EH (cell line): ENCODE data around the gene ACACA.

Source experiments
- DNase-seq: peaks from one replicate; pipeline ENCODE4 v3.0.0-alpha.2; 2015; ENCODE audit warnings: low read depth

The ACACA gene

DNA sequence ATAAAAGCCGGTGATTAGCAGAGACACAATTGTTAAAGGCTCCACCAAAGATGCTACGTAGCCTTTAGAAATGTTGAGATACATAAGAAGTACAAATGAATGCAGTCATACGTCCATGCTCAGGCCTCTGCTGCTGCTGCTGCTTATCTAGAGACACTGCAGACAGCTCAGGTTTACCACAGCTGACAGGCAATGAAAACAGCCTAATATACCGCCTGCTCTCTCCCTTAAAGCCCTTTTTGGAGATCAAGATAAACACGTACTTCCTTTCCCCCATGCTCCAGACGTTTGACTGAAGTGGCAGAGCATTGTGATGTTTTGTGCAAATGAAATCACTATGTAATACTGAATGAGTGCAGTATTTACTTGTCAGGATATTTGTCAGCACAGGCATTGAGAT is 272.6 kb downstream of the ACACA start:
- no peak for DNase-seq

DNA sequence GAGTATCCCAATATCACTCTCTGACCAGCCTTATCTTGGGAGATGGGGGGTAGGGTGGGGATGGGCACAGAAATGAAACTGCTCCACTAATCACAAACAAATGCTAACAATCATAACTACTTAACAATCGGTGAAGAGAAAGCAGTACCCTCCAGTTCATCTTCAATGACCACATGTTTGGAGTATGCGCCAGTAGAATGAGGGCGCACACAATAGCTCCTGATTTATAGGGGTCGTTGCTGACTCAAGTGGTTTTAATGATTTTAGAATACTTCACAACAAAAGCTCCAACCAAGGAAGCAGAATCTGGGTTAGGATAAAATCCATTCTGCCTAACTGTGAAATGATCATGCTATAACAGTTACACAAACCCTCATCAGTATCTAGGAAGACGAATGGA is 273.5 kb downstream of the ACACA start:
- no peak for DNase-seq

DNA sequence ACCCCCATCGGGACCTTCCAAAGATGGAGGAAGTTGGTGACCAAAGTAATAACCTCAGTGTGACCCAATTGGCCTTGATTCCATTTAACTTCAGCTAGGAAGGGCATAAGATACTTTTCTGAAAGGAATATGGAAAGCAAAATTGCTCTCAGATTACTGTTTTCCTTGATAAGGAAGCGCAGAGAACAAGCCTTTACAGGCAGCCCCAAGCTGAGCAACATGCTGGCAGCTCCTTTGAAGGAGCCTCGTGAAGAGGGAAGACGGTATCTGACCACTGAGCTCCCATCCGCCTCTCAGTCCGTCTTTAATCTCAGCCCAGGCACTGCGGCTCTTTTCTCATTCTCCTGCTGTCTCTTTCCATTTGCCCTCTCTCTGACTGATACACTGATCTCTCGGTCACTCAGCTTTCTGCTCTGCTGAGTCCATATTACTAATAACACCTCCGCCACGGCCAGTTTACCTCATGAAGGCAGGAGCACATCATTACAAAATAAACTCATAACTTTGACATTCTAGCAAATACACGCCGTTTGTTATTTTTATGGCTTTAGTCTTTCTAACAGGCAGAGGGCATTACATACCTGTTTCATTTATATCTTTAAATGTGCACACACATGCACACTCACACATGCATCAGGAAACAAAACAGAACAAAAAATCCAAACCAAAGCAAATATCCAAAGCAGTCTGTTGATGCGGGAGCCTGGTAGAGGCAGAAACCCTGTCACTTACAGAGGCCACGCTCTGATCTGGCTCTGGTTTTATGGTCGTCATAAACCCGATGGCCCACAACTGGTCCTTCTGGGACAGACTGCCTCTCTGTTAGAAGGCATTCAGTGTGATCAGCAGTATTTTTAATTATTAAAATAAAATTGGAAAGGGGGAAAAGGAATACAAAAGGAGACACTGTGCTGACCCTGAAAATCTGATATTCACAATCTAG is 274.7 kb downstream of the ACACA start:
- no peak for DNase-seq

DNA sequence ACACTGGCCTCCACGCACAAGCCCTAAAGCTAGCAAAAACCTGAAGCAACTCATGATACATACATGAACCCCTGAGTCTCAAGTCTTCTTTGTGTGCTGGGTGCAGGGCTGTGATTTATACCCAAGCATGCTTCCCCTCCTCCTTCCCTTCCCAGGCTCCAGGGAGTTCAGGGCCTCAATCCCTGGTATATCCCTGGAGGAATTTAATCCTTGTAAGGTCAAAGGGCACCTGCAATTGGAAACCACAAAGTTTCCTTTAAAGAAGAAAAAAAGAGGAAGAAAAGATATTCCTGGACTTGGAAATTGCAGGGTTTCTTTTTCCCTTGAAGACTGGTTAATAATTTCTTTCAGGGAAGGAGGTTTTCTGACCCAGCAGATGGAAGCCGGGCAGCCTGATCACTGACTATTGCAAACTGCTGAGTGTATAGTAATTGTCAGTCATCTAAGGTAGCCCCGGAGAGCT is 275.6 kb downstream of the ACACA start:
- DNase-seq = peak; percentile 57

DNA sequence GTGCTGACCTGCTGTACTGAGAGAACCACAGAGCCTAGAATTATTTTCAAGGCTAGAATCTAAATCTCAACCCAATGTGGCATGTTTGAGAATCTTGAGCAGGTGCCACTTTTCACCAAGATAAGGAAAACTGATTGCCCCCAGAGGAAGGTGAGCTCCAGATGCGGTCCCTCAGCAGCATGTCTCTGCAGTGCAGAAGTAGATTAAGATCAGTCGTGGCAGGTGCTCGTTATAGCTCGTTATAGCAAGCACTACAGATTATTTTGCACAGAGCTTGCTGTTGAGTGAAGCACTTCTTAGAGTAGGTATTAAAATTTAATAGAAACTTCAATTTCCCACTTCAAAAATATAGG is 281.8 kb downstream of the ACACA start:
- no peak for DNase-seq

DNA sequence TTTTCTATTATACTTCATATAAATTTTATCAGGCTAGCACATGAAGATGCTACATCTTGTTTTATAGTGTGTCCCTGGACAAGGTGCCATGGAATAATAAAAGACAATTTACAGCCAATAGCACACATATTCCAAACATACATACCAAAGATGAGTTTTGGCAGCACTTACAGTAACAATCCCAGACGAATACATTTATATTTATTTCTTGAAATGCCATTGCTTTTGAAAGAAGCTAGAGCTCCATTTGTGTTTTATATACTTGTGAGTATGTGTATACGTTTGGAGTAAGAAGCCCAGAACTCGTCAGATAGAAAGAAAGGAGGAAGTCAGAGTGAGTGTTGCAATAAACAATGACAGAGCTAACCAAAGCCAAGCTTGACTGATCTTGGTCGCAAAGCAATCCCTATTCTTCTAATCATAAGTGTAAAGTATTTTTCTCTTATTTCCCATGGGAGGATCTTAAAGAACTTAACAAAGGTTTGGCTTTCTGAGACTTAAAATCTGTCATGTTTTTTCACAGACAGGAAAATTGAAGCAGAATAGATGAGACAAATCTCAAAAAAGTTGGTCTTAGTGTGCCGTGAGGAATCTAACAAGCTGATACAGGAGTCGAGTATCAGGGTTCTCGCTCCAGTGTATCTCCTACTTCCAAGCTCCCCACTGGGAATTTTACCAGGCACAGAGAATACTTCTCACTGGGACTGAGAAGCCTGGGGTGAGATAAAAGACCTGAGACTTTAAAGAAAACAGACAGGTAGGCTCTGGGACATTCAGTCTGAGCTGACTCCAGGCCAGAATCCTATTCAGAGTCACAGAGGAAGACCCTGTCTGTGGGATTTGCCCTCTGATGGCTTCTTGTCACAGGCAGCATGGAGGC is 282.5 kb downstream of the ACACA start:
- no peak for DNase-seq

DNA sequence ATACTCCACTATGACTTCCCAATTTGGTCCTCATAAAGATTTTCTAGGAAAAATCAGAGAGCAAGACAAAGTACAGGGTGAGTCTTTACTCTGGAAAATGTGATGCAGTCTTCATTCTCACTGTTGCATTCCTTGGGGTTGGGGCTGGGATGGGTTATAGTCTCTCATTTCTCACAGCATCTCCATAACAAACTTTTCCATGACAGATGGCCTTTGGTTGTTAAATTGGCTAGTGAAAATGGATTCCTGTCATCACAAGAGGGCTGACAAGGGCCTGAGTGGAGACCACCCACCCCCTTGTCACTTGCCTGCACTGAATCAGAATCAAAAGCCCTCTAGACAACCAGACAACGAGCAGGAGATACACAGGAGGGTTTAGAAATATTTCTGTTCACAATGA is 283.2 kb downstream of the ACACA start:
- no peak for DNase-seq

DNA sequence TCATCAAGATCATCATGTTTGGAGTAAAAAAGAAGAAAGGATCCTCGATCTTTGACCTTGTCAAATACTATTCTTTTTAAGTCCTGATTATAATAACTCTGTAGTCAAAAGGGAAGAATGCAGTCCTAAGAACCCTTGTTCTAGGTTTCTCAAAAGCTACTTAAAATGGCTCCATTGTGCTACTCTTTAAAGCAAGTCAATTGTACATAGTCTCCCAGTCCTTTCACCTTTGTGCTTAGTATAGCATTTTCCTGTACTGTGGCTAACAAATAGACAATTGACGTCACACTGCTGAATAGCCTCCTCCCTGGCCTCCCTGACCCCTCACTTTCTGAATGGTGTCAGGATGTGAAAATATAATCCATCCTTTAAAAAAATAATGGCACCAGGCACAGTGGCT is 285.0 kb downstream of the ACACA start:
- no peak for DNase-seq

DNA sequence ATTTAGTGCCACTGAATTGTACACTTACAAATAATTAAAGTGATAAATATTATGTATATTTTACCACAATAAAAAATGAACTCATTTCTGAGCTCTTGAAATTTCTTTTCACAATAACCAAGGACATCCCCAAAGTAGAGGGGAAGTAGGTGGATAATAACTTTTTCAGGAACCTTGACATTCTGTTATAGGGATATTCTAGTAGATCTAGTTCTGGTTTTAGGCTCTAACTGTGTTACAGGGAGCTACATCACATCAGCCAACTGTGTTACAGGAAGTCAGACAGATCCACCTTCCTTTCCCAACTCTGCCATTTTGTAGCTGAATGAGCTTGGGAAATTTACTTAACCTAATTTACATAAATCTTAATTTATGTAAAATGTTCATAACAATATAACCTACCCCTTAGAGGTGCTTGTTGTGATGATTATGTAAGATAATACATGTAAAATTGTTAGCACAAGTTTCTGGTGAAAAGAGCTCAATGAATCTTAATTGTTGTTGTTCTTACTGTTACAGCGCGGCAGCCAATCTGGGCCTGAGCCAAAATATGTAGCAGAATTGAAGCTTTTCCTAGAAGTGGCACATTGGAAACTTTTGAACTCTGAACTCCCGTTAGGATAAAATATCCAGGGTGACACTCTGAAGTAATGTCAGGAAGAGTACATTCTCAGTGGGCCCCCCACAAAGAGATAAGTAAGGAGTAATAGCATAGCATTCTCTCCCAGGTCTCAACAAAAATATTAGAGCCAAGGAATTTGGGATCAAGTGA is 288.1 kb downstream of the ACACA start:
- DNase-seq = no peak

DNA sequence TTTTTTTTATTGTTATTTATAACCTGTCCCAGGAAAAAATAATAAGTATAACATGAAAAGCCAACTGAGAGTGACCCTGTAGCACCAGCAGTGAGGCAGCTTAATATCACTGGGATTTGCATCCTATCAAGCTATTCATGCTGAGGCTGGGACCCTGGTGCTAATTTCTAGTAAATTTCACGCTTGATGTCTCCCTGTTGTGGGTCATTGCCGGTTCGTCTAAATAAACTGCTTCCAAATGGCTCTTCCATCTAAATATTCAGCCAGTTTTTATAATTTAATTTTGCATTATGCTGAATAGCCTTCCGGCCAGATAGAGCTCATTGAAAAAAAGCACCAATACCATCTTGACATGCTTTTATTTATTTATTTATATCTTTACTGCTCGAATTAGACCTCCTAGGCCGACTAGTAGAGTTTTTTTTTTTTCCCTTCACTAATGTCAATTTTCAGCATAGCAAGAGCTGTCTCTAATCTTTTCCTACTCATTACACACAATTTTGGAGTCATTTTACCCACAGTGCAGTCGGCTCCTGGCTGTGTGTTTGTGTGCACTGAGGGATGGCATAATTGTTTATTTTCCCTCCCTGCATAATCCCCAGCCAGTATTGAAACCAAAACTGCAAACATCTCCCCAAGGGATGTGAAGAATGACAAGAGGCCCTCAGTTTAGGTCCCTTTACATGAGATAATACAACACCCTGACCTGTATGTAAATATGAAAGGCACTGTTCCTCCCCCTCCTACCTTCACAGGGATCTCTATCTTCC is 289.1 kb downstream of the ACACA start:
- DNase-seq = no peak

DNA sequence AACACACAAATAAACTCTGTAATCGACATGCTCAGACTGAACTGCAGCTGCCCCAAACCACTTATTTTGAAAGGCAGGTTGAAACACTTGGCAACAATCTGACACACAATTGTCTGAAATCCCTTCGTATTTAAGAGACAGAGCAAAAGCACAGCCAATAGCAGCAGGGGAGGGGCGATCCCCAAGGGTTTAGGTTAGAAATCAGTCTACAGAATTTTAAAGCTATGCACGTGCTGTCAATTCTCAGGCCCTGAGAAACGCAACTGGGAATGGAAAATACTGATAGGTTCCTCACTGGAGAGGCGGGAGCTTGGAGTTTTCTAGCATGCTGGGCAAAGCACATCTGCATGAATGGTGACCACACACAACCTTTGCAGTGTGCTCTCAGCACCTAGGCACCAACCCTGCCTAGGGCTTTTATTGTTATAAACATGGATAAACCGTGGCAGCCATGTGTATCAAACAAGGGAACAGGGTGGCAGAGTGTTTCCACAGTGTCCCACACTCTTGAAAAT is 289.9 kb downstream of the ACACA start:
- no peak for DNase-seq

DNA sequence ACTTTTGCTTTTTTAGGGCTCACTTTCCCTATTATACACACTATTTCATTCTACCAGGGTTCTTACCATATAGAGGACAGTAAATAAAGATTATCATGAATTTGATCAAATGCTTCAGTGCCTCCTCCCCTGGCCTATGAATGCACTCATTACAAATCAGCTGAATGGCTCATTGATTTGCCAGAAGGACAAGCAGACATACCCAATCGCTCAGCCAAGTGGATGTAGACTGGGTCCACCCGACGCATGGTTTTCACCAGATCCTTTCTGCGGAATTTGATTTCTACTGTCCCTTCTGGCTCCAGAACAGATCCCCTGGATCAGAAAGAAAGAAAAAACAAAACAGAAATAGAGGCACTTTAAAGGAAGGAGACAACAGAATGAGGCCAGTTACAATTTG is 295.3 kb downstream of the ACACA start:
- no peak for DNase-seq

DNA sequence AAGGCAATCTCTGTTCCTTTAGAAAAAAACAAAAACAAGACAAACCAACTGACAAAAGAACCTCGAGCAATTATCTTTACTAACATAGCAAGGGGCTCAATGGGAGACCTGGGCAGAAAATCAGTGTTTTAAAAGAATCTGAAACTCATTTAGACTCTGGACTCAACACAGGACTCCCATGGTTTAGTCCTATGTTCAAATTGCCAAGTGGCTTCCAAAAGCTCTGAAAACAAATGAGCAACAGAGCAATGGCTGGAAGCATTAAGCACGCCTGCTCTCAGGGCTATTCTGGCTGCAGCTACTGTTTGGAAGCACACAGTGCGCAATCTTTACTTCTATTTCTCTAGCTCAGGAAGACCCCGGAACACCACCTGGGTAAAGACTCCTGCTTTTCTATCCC is 295.9 kb downstream of the ACACA start:
- DNase-seq = no peak

DNA sequence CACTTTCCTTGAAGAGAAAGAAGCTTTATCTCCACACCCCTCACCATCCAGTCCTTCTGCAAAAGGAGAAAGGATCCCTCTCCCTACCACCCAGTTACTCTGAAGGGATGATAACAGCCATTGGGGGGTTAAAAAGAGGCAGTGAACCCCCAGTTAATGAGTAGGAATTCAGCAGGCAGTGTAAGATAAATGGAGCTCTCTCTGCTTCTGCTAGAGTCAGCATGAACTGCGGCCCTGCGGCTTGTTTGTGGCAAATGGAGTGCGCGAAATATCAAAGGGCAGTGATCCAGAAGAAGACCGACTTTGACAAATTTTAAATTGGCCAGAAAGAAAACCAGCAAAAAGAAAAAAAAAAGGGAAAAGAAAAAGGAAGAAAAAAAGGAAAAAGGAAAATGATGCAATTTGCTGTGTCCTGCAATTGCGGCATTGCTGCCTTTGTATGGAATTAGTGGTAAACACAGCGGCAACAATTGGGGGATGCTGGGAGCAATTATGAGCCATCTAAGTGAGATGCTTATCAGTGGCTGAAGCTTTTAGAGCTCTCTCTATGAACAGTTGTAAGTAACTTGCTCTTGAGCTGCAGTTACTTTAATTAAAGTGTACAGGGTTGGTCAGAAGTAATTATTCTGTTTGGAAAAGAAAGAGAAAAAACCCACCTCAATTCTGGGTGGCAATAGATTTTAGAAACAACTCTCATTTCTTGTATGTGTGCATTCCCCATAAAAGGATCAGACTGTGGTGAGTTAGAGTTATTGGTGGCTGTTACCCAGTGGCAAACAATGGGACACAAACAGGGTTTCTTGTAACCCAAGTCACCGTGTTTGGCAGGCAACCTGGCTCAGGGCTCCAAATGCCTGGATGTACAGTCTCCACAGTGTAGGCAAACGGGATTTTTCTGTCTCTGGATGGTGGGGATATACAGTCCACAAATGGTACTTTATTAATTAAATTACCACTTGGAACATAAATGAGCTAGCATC is 296.6 kb downstream of the ACACA start:
- no peak for DNase-seq

DNA sequence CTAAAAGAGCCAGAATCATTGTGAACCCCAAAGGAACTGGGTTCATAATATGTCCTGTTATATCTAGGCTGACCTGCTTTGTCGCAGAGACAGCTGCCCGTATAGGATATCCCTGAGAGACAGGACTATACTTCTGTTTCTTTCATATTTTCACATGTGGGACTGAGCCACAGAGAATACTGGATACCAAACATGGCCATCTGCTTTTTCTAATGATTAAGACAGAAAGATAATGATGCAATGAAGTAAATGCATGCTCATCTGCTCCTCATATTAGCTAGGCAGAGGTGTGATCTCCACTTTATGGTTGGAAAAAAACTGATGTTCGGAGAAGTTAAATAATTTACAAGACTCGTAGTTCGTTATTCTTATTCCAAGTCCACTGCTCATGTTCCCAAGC is 297.5 kb downstream of the ACACA start:
- DNase-seq = no peak

DNA sequence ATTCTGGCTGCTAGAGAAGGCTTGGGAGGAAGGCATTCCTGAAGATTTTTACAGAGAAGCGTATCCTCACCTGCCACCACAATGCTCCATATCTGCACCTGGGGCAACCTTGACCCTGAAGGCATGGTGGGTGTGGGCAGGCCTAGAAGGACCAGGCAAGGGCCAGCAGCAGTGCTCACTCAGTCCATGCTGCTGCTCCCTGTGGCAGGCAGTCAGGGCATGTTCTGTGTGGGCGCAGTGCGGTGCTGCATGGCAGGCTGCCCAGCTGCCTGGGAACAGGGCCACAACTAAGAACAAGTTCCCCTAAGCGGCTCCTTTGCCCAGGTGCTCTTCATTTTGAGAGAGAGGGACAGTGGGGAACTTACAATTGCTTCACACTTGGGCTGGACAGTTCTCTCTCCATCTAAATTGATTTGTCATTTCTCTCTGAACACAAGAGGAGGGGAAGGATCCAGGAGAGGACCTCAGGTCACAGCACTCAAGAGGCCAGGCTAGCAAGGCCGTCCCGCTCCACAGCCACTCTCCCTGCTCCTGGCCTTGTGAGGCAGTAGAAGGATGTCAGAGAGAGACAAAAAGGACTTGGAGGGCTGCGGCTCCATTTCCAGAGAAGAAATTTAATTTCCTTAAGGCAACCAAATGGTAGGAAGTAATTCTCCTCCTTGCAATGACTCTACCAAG is 299.1 kb downstream of the ACACA start:
- DNase-seq = peak; percentile 7

DNA sequence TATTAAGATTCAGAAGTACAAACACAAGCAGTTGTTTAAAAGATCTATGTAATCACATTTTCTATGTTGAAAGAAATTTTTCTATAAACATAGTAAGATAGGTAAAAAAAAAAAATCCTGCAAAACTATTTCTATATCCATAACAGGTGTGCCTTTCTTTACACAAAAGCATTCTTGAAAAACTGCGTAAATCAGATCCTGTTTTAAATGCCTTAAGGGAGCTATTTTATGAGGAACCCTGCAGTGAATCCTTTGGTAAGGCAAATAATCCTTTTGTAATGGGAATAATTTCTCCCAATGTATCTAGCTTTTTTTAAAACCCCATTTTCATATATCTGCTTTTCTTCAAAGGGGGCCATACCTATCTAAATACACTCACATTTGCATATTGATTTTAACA is 300.6 kb downstream of the ACACA start:
- no peak for DNase-seq

DNA sequence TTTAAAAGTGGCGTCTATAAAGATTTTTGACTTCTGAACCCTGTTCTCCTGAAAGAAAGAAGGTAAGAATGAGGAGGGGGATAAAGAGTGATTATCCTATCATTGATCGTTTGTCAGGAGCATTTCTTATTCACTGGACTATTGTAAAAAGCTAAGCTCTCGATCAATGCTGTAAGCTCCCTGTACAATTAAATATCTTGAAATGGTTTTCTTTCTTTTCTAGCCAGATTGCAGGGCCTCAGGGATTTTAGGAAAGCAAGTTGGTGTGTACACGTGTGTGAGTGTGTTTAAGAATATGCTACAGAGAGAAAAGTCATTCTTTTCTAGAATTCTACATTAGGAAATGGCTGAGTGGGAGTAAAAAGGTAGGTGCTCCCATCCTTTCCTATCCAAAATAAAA is 303.4 kb downstream of the ACACA start:
- DNase-seq = no peak

DNA sequence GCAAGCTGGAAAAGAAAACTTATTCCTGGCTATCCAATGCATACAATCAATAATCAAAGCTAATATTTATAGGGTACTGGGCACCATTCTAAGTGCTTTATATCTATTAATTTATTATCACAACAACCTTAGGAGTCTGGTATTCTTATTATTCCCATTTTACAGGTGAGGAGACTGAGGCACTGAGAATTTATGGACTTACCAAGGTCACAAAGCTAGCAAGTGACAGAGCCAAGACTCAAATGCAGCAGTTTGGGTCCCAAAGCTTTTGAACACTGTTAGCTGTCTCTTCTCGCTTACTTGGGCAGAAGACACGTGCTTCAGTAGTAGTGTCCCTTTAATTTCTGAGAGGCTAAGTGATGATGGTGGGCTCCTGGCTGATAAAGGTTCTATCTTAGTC is 305.3 kb downstream of the ACACA start:
- DNase-seq = no peak

DNA sequence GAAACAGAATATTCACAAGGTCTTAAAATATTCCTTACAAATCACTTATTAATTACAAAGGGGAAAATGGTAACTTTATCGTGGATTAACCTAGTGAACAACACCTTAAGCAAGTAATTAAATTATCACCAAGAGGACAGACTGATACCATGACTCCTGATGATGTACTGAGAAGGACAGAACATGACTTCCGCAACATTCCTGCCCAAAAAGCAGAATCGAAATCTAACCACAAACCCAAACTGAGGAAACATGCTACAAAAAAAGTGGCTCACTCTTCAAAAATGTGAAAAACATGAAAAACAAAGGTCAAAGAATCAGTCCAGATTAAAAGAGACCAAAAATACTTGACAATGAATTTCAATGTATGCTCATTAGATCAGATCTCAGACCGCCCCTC is 306.4 kb downstream of the ACACA start:
- DNase-seq = peak; percentile 55
